ENCODE results near the gene PLCG2.
A peak's percentile ranks its signal among the peaks of the same experiment; 100 is the strongest.

PLCG2 gene

GRCh38 chr16:81817296-81817695 is 38.2 kb downstream of the PLCG2 start:
- DNase-seq = no peak

GRCh38 chr16:81817789-81818567 is 38.9 kb downstream of the PLCG2 start:
- no peak for DNase-seq

- DNase-seq = no peak
Observed at GRCh38 chr16:81818568-81818896, 39.4 kb downstream of the PLCG2 start.

GRCh38 chr16:81818905-81819304 is 39.8 kb downstream of the PLCG2 start:
- no peak for DNase-seq

GRCh38 chr16:81821436-81822128 is 42.5 kb downstream of the PLCG2 start:
- no peak for DNase-seq

GRCh38 chr16:81823111-81823510 is 44.0 kb downstream of the PLCG2 start:
- peak; percentile 75 for DNase-seq

- DNase-seq = no peak
Observed at GRCh38 chr16:81823734-81824133, 44.6 kb downstream of the PLCG2 start.

- no peak for DNase-seq
Observed at GRCh38 chr16:81826523-81826922, 47.4 kb downstream of the PLCG2 start.

GRCh38 chr16:81830845-81831540 is 51.9 kb downstream of the PLCG2 start:
- no peak for DNase-seq

- DNase-seq = peak; percentile 85
Observed at GRCh38 chr16:81831722-81832126, 52.6 kb downstream of the PLCG2 start.

- DNase-seq = no peak
Observed at GRCh38 chr16:81832801-81833547, 53.9 kb downstream of the PLCG2 start.

GRCh38 chr16:81833751-81834150 is 54.7 kb downstream of the PLCG2 start:
- no peak for DNase-seq

- DNase-seq = no peak
Observed at GRCh38 chr16:81834868-81835267, 55.8 kb downstream of the PLCG2 start.

GRCh38 chr16:81836279-81837054 is 57.4 kb downstream of the PLCG2 start:
- no peak for DNase-seq

GRCh38 chr16:81837312-81837751 is 58.2 kb downstream of the PLCG2 start:
- no peak for DNase-seq

- peak; percentile 34 for DNase-seq
Observed at GRCh38 chr16:81838794-81839193, 59.7 kb downstream of the PLCG2 start.

- no peak for DNase-seq
Observed at GRCh38 chr16:81841722-81842121, 62.6 kb downstream of the PLCG2 start.

GRCh38 chr16:81842564-81843242 is 63.6 kb downstream of the PLCG2 start:
- peak; percentile 82 for DNase-seq

GRCh38 chr16:81843243-81843582 is 64.1 kb downstream of the PLCG2 start:
- no peak for DNase-seq

- no peak for DNase-seq
Observed at GRCh38 chr16:81843683-81844082, 64.6 kb downstream of the PLCG2 start.

- DNase-seq = no peak
Observed at GRCh38 chr16:81846105-81846504, 67.0 kb downstream of the PLCG2 start.

GRCh38 chr16:81848306-81848853 is 69.3 kb downstream of the PLCG2 start:
- no peak for DNase-seq

All from KG1 (cell line).